ENCODE measurements around the gene ROBO2. TPM values are rescaled to one million over a fixed set of nuclear protein-coding genes. Genes with fewer than 3 reads are reported as not detected.

ROBO2 gene
- total and polyA plus RNA-seq, 11 donors: 0.04 to 0.93 (median 0.06) TPM; not detected in 6

- H3K4me3 ChIP-seq: no peak overlapping the region
- DNase-seq: no peak
- no peaks in the 10 kb centered on the region for H3K36me3 ChIP-seq
- H3K9me3 ChIP-seq: no peaks in the 10 kb centered on the region
- intact Hi-C loops (cut with DNase I): no loop called here
- TF ChIP-seq POLR2A (IDR thresholded peaks at IDR 0.05): no peak
- TF ChIP-seq, protein P1, sequence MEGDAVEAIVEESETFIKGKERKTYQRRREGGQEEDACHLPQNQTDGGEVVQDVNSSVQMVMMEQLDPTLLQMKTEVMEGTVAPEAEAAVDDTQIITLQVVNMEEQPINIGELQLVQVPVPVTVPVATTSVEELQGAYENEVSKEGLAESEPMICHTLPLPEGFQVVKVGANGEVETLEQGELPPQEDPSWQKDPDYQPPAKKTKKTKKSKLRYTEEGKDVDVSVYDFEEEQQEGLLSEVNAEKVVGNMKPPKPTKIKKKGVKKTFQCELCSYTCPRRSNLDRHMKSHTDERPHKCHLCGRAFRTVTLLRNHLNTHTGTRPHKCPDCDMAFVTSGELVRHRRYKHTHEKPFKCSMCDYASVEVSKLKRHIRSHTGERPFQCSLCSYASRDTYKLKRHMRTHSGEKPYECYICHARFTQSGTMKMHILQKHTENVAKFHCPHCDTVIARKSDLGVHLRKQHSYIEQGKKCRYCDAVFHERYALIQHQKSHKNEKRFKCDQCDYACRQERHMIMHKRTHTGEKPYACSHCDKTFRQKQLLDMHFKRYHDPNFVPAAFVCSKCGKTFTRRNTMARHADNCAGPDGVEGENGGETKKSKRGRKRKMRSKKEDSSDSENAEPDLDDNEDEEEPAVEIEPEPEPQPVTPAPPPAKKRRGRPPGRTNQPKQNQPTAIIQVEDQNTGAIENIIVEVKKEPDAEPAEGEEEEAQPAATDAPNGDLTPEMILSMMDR (IDR thresholded peaks at IDR 0.05): no peak
- no peak overlapping the region for H3K27ac ChIP-seq
- no peak for ATAC-seq
- 74 to 81% (median 80%) methylated on average over 4 of the region's 4 CpGs for WGBS, 4 donors
- no peaks in the 10 kb centered on the region for H3K27me3 ChIP-seq
- H3K4me1 ChIP-seq: no peaks in the 10 kb centered on the region
These were observed 243.2 kb downstream of the ROBO2 start for GRCh38 chr3:77283108-77283507.

DNA sequence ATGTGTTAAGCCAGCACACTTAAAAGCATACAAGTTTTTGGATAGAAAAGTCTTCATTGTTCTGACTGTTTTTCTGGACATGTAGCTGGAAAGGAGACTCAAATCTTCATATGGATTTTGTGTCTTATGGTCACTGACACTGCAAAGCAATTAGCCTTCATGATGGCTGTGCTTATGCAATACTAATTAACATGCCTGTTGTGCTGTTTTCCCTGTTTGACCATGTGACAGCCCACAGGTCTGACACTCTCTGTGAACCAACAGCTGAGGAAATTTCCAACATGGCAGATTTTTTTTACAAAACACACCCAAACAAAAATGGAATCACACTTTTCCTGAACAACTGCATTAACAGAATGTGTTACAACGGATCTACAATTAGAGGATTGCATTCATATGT, 248.4 kb downstream of the ROBO2 start:
- H3K27me3 ChIP-seq: no peaks in the 10 kb centered on the region
- no peak overlapping the region for H3K4me3 ChIP-seq
- H3K27ac ChIP-seq: no peak overlapping the region
- TF ChIP-seq, protein P1 (IDR thresholded peaks at IDR 0.05): no peak
- TF ChIP-seq POLR2A (IDR thresholded peaks at IDR 0.05): no peak
- no peaks in the 10 kb centered on the region for H3K4me1 ChIP-seq
- ATAC-seq (no peak), DNase-seq (no peak)
- WGBS, 4 donors: 89 to 93% (median 90%) methylated on average over 1 of the region's 1 CpG
- no peaks in the 10 kb centered on the region for H3K9me3 ChIP-seq
- intact Hi-C loops (cut with DNase I): no loop called here
- H3K36me3 ChIP-seq: no peaks in the 10 kb centered on the region

- TF ChIP-seq, protein P1 (IDR thresholded peaks at IDR 0.05): no peak
- TF ChIP-seq POLR2A (IDR thresholded peaks at IDR 0.05): no peak
- H3K36me3 ChIP-seq: no peaks in the 10 kb centered on the region
- no peaks in the 10 kb centered on the region for H3K27me3 ChIP-seq
- H3K27ac ChIP-seq: no peak overlapping the region
- no peak for DNase-seq
- intact Hi-C loops (cut with DNase I): no loop called here
- no peak for ATAC-seq
- no peaks in the 10 kb centered on the region for H3K4me1 ChIP-seq
- H3K9me3 ChIP-seq: no peaks in the 10 kb centered on the region
- WGBS, 4 donors: 85 to 90% (median 88%) methylated on average over 5 of the region's 5 CpGs
- H3K4me3 ChIP-seq: no peak overlapping the region
These were observed 256.6 kb downstream of the ROBO2 start for GRCh38 chr3:77296527-77296926.

DNA sequence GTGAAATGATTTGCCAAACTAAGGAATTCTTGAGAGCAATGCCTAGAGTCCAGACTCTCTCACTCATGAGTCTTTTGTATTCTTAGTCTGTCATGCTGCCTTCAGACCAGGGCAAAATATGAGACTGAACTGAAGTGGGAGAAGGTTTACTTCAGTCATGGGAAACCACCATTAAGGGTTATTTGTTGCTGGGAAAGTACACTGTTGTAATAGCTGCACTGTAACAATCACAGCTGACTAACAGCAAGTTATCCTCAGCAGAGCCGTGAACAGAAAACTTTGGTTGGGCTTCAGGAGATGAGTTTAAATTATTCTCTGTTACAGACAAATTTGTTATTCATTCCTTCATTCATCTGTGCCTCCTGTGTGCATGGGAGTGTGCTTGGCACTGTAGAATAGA, 258.5 kb downstream of the ROBO2 start:
- no peaks in the 10 kb centered on the region for H3K4me1 ChIP-seq
- ATAC-seq (no peak), DNase-seq (no peak)
- intact Hi-C loops (cut with DNase I): no loop called here
- no peak overlapping the region for H3K4me3 ChIP-seq
- no peaks in the 10 kb centered on the region for H3K27me3 ChIP-seq
- 31 to 51% (median 36%) methylated on average over 1 of the region's 1 CpG for WGBS, 4 donors
- H3K9me3 ChIP-seq: no peaks in the 10 kb centered on the region
- no peak for TF ChIP-seq POLR2A (IDR thresholded peaks at IDR 0.05)
- TF ChIP-seq, protein P1 (IDR thresholded peaks at IDR 0.05): no peak
- H3K27ac ChIP-seq: no peak overlapping the region
- H3K36me3 ChIP-seq: no peaks in the 10 kb centered on the region

All from heart left ventricle (tissue), 16 donors.